Panc1 (cell line): ENCODE measurements around the gene MMP15. TPM values are rescaled to one million over a fixed set of nuclear protein-coding genes. Genes with fewer than 3 reads are reported as not detected.

Source experiments
- ATAC-seq: fragments of 200-7000 bp; cut with Tn5 transposase; 2 replicates; pipeline ENCODE4 v1.9.1; 2020; ENCODE audit warnings: mild to moderate bottlenecking, moderate library complexity
- BruUV-seq: library from RNA; stranded (reverse); fragments of 400-500 nt; replicated peaks from 2 replicates; lab custom pipeline; 2021; lab: Mats Ljungman, UMichigan
- CTCF ChIA-PET: fragments of 300-600 bp; sonication (Branson Sonifier 250); formaldehyde crosslinking; loops from one replicate; lab custom pipeline; 2022; ENCODE audit warnings: antibody characterized with exemption; lab: Charles Lee
- POLR2A ChIA-PET: fragments of 300-600 bp; sonication (Branson Sonifier 250); formaldehyde crosslinking; loops from one replicate; lab custom pipeline; 2022; ENCODE audit warnings: antibody characterized with exemption; lab: Charles Lee
- DNase-seq: peaks from one replicate; pipeline ENCODE4 v3.0.0-alpha.2; 2010; ENCODE audit warnings: low read depth, low spot score
- H3K27ac ChIP-seq: 2 replicates; pipeline ENCODE4 v1.5.1; 2011; ENCODE audit warnings: mild to moderate bottlenecking, low read length, inconsistent platforms
- H3K27me3 ChIP-seq: fragments of 200-500 bp; sonication (Bioruptor generic); 2 replicates; pipeline ENCODE4 v1.6.0; 2014; ENCODE audit warnings: low read length, inconsistent platforms; ENCODE audit not compliant: control insufficient read depth, insufficient read depth
- H3K36me3 ChIP-seq: fragments of 200-500 bp; sonication (Bioruptor generic); 2 replicates; pipeline ENCODE4 v1.5.1; 2014; ENCODE audit warnings: inconsistent platforms, mild to moderate bottlenecking, low read length, moderate library complexity; ENCODE audit not compliant: control insufficient read depth, insufficient read depth
- H3K4me1 ChIP-seq: 2 replicates; pipeline ENCODE4 v1.5.1; 2011; ENCODE audit warnings: inconsistent platforms, mild to moderate bottlenecking, low read length, moderate library complexity; ENCODE audit not compliant: control insufficient read depth, insufficient read depth
- H3K4me3 ChIP-seq, 2 experiments: 2 replicates each; pipeline ENCODE4 v1.5.1; 2011 to 2012; ENCODE audit warnings: low read depth in 2 of 2, low read length in 2 of 2, mild to moderate bottlenecking in 2 of 2, inconsistent platforms in 1 of 2, moderate library complexity in 1 of 2
- H3K9me3 ChIP-seq: fragments of 200-500 bp; sonication (Bioruptor generic); 2 replicates; pipeline ENCODE4 v1.5.1; 2014; ENCODE audit warnings: low read depth, mild to moderate bottlenecking, inconsistent platforms, low read length, moderate library complexity; ENCODE audit not compliant: control insufficient read depth, insufficient read depth
- POLR2AphosphoS5 ChIP-seq: IDR thresholded peaks from 2 replicates; pipeline ENCODE4 v1.6.1; 2012; ENCODE audit warnings: mild to moderate bottlenecking, low read depth, low read length, moderate library complexity
- SIN3A ChIP-seq: IDR thresholded peaks from 2 replicates; pipeline ENCODE4 v1.6.1; 2012; ENCODE audit warnings: low read depth, mild to moderate bottlenecking, low read length, moderate library complexity, borderline replicate concordance; ENCODE audit not compliant: insufficient read depth
- TCF7L2 ChIP-seq: IDR thresholded peaks from 2 replicates; pipeline ENCODE4 v1.6.1; 2011; ENCODE audit warnings: mild to moderate bottlenecking, low read depth, low read length, inconsistent platforms
- in situ Hi-C: cut with HindIII; loops from 2 replicates; pipeline ENCODE4 v1.10.0; 2016; ENCODE audit warnings: low sequenced_read_pairs, low pct_unique_long_range_greater_than_20kb
- intact Hi-C: fragments of 100-400 bp; cut with micrococcal nuclease; formaldehyde crosslinking; loops from one replicate; pipeline ENCODE4 v1.10.0; 2022; ENCODE audit not compliant: unreplicated experiment
- total RNA-seq: library from RNA; stranded (reverse); gene quantifications from one replicate; pipeline ENCODE4 v1.2.1, GENCODE V29; 2021; ENCODE audit not compliant: unreplicated experiment
- TF ChIP-seq, protein P1 (sequence below), 2 experiments: IDR thresholded peaks; 2 replicates each; pipeline ENCODE4 v1.6.1; 2011 to 2012; ENCODE audit warnings: low read depth in 2 of 2, control low read depth in 1 of 2, low read length in 1 of 2, mild to moderate bottlenecking in 1 of 2, moderate library complexity in 1 of 2; ENCODE audit not compliant: insufficient read depth in 1 of 2
- TF ChIP-seq, protein P2 (sequence below): fragments of 450-650 bp; IDR thresholded peaks from 2 replicates; pipeline ENCODE4 v1.5.1; 2017; ENCODE audit warnings: mild to moderate bottlenecking

Gene MMP15
- total RNA-seq, 1 experiment from 2014 or later, result 10.9 TPM

DNA sequence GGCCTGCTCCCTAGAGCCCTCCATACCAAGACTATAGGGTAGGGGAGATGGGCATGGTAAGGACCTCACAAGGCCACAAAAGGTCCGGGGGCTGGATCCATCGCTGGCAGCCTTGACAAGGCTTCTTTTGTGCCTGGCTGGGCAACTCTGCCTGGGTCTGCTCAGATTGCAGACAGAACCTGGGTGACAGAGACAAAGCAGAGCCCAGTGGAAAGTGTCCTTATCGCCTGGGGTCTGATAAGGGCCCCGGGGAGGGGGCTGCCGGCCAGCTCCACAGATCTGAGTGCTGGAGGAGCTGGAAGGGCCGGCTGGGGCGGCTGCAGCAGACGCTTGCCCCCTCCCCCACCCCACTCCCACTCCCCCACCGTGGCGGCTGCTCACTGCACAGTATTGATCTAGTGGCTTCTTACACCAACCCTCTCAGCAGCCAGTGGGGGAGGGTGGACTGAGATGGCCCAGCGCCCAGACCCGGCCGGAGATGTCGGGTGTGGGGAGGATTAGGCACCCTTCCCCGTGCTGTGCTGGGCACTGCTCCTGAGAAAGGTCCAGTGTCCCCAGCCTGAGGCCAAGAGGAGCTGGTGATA, 7.2 kb downstream of the MMP15 start:
- no peak overlapping the region for H3K27ac ChIP-seq
- no peaks in the 10 kb centered on the region for H3K36me3 ChIP-seq
- H3K4me1 ChIP-seq, result no peaks in the 10 kb centered on the region
- intact Hi-C loops (no loop called here), in situ Hi-C loops (no loop called here)
- DNase-seq, result no peak
- ChIA-PET POLR2A (no interaction called here), CTCF (interaction anchor here (0.5 kb wide), 1 partner anchor 162 kb away, joined by 5 read pairs; no protein-coding TSS in a partner anchor)
- no TSS peak for BruUV-seq
- TF ChIP-seq, protein P1, sequence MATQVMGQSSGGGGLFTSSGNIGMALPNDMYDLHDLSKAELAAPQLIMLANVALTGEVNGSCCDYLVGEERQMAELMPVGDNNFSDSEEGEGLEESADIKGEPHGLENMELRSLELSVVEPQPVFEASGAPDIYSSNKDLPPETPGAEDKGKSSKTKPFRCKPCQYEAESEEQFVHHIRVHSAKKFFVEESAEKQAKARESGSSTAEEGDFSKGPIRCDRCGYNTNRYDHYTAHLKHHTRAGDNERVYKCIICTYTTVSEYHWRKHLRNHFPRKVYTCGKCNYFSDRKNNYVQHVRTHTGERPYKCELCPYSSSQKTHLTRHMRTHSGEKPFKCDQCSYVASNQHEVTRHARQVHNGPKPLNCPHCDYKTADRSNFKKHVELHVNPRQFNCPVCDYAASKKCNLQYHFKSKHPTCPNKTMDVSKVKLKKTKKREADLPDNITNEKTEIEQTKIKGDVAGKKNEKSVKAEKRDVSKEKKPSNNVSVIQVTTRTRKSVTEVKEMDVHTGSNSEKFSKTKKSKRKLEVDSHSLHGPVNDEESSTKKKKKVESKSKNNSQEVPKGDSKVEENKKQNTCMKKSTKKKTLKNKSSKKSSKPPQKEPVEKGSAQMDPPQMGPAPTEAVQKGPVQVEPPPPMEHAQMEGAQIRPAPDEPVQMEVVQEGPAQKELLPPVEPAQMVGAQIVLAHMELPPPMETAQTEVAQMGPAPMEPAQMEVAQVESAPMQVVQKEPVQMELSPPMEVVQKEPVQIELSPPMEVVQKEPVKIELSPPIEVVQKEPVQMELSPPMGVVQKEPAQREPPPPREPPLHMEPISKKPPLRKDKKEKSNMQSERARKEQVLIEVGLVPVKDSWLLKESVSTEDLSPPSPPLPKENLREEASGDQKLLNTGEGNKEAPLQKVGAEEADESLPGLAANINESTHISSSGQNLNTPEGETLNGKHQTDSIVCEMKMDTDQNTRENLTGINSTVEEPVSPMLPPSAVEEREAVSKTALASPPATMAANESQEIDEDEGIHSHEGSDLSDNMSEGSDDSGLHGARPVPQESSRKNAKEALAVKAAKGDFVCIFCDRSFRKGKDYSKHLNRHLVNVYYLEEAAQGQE (IDR thresholded peaks at IDR 0.05; ENCODE audit: insufficient read depth in 1 of 2, low read depth in 2 of 2, low read length in 1 of 2), result no peak
- TF ChIP-seq SIN3A (no peak), TCF7L2 (no peak), POLR2AphosphoS5 (no peak)
- TF ChIP-seq, protein P2, sequence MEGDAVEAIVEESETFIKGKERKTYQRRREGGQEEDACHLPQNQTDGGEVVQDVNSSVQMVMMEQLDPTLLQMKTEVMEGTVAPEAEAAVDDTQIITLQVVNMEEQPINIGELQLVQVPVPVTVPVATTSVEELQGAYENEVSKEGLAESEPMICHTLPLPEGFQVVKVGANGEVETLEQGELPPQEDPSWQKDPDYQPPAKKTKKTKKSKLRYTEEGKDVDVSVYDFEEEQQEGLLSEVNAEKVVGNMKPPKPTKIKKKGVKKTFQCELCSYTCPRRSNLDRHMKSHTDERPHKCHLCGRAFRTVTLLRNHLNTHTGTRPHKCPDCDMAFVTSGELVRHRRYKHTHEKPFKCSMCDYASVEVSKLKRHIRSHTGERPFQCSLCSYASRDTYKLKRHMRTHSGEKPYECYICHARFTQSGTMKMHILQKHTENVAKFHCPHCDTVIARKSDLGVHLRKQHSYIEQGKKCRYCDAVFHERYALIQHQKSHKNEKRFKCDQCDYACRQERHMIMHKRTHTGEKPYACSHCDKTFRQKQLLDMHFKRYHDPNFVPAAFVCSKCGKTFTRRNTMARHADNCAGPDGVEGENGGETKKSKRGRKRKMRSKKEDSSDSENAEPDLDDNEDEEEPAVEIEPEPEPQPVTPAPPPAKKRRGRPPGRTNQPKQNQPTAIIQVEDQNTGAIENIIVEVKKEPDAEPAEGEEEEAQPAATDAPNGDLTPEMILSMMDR, result no peak
- H3K27me3 ChIP-seq, result no peaks in the 10 kb centered on the region
- ATAC-seq, result no peak
- no peak overlapping the region for H3K4me3 ChIP-seq
- no peaks in the 10 kb centered on the region for H3K9me3 ChIP-seq

DNA sequence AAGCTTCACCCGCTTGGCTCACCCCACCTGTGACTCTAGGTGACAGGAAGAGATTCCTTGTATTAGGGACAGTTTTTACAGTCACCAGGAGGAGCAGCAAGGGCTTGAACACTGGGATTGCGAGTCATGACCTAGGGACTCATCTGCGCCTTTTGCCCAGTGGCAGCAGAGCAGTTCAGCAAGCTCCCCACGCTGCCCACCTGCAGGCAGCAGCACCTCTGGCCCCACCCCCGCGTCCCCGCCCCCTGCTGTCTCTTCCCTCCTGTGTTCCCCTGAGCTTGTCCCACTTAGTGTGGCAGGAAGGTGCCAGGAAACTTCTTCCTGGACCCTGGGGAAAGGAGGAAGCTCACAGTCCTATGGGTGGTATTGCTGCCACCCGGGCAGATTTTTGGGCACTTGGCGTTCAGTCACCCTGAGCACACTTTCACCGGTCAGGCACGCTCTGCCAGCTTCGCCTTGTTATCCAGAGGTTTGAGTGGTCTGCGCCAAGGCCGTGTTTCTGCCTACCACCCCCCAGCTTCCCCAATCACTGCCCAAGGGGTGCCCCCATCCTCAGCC, 8.7 kb downstream of the MMP15 start:
- TF ChIP-seq SIN3A, result no peak
- TF ChIP-seq, protein P2, result no peak
- TF ChIP-seq, protein P1 (IDR thresholded peaks at IDR 0.05; ENCODE audit: insufficient read depth in 1 of 2, low read depth in 2 of 2, low read length in 1 of 2), result no peak
- TF ChIP-seq TCF7L2, result no peak
- no peak for TF ChIP-seq POLR2AphosphoS5
- DNase-seq (no peak), ATAC-seq (no peak)
- BruUV-seq, result no TSS peak
- ChIA-PET POLR2A (no interaction called here), CTCF (interaction anchor here (0.6 kb wide), 1 partner anchor 10 kb away, joined by 9 read pairs; no protein-coding TSS in a partner anchor)
- no peak overlapping the region for H3K4me3 ChIP-seq
- no peaks in the 10 kb centered on the region for H3K4me1 ChIP-seq
- no peaks in the 10 kb centered on the region for H3K36me3 ChIP-seq
- no peaks in the 10 kb centered on the region for H3K9me3 ChIP-seq
- no peak overlapping the region for H3K27ac ChIP-seq
- in situ Hi-C loops (no loop called here), intact Hi-C loops (no loop called here)
- H3K27me3 ChIP-seq, result no peaks in the 10 kb centered on the region
